GM12875 (cell line): ENCODE measurements around the gene CCDC124.

Source experiments
- H3K4me3 ChIP-seq: one replicate; pipeline ENCODE4 v1.5.1; 2011; ENCODE audit warnings: low read depth, low read length, control low read depth
- CTCF ChIP-seq: IDR thresholded peaks from 2 replicates; pipeline ENCODE4 v1.5.1; 2011; ENCODE audit warnings: low read depth, mild to moderate bottlenecking, control low read depth, inconsistent platforms, low read length, moderate library complexity, borderline replicate concordance; ENCODE audit not compliant: insufficient read depth

CCDC124 gene

DNA sequence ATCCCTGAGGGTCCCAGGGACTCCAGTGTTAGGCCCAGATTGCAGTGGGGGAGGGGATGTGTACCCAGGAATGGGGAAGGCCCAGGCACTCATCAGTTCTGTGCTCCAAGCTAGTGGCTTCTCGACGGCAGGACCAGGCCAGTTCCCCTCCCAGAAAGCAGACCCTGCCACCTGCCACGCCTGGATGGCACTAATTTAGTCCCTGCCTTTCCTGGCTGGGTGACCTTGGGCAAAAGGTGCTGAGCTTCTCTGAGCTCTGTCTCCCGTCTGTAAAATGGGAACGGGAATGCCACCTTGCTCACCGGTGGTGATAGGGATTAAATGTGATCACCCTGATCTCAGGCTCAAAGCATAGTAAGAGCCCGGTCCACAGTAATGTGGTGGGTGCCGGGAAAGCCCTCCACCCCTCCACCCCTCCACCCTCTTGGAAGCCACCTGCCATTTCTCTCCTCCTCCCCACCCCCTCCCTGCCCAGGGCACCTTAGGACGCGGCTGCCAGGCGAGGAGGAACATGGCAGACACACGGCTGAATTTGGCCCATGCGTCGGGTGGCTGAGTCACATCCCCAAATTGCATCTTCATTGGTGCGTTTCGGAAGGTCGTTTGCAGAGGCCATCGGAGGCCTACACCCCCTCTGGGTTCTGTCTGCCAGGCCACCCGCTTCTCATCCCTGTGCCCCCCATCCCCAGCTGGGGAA, 36.4 kb downstream of the CCDC124 start:
- TF ChIP-seq CTCF: no peak
- H3K4me3 ChIP-seq: no peak overlapping the region

DNA sequence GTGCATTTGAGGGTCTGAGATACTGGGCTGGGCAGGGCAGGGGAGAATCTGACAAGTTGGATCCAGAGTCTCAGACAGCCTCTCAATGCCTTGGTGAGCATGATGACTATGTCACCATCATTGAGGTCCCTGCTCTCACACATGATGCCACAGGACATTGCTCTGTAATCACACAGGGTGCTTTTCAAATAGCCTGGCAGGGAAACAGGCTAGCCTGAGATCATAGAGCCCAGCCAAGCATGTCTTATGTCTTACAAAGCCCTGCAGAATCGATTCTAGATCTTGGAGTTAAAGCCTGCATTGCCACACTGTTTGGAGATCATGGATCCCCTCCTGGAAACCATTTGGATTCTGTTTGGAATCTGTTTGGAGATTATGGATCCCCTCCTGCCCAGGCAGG, 39.4 kb downstream of the CCDC124 start:
- no peak overlapping the region for H3K4me3 ChIP-seq
- no peak for TF ChIP-seq CTCF

DNA sequence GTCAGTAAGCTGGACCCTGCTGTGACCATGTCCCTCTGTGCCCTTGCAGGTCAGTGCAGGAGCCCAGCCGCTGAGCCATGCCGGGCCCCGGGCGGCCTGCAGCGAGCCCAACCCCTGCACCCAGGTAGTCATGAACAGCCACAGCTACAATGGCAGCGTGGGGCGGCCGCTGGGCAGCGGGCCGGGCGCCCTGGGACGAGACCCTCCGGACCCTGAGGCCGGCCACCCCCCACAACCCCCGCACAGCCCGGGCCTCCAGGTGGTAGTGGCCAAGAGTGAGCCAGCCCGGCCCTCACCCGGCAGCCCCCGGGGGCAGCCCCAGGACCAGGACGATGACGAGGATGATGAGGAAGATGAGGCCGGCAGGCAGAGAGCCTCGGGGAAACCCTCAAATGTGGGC, 40.9 kb downstream of the CCDC124 start:
- H3K4me3 ChIP-seq: no peak overlapping the region
- no peak for TF ChIP-seq CTCF

DNA sequence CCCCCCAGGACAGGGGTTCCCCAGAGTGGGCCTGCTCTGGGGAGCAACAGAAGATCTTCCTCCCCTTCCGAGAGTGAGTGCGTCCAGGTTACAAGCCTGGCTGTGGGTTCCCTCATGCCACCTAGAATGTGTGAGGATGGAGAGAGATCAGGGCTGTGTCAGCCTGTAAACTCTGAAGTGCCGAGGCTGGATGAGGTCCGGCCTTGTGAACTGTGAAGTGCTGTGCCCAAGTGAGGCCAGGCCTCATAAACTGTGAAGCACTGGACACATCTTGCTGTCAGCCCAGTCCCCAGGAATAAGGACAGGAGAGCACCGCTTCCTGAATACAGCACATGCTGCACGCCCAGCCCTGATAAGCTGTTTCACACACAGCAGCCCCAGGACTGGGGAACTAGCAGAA, 41.7 kb downstream of the CCDC124 start:
- no peak for TF ChIP-seq CTCF
- H3K4me3 ChIP-seq: no peak overlapping the region

DNA sequence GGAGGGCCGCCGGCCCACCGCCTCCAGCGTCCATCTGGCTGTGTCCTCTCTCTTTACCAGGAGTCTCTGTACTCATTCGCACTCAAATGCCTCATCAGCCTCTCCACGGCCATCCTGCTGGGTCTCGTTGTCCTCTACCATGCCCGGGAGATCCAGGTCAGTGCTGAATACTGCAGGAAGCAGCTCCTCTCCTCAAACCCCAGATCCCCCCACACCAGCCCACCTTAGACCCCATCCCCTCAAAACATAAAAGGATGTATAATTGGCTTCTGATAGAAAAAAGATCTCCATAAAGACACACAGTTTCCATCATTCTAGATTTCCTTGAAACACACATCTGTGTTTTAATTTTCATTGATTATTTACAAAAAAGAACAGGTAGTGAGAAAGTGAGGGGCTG, 42.2 kb downstream of the CCDC124 start:
- TF ChIP-seq CTCF: no peak
- H3K4me3 ChIP-seq: no peak overlapping the region

DNA sequence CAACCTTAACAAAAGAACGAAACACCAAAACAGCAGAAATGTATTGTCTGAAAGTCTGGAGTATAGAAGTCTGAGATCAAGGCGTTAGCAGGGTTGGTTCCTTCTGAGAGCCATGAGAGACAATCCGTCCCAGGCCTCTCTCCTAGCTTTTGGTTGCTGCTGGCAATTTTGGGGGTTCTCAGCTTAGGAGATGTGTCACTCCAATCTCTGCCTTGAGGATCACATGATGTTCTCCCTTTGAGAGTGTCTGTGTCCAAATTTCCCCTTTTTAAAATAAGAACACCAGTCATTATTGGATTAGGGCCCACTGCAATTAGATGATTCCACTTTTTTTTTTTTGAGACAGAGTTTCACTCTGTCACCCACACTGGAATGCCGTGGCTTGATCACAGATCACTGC, 44.2 kb downstream of the CCDC124 start:
- no peak overlapping the region for H3K4me3 ChIP-seq
- TF ChIP-seq CTCF: no peak

- H3K4me3 ChIP-seq: no peak overlapping the region
- no peak for TF ChIP-seq CTCF
These were observed 44.7 kb downstream of the CCDC124 start for GRCh38 chr19:17977488-17977887.
